ENCODE data around the gene CD180.
A peak's percentile ranks its signal among the peaks of the same experiment; 100 is the strongest.

Gene CD180

DNA sequence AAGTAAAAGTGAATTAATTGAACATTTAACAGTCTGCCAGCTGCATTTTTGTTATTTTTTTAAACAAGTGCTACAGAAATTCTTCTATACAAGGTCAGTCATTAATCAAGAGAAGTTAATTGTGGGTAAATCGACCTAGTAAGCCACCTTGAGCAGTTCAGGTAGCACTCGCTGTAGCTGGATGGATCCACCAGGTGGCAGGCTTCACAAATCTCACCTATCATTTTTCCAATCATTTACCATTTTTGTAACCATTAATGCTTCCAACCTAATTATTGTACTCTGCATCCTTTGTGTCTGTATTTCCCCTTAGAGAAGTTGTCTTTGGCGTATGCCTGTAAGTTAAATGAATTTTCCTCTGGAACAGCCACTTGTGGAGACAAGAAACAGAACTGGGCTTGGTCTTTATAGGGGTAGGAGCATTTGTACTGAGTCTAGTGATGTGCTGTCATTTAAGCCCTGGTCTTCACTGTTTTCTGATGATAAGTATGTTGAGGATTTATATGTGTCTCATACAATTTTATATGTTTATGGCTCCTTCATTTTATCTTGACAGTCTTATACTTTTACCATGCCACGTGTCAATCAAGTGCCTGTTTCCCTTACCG is 39.5 kb downstream of the CD180 start:
- Histone ChIP-seq H3K4ac (ENCODE audit: low read depth in 1 of 2, low read length in 2 of 2) (no peak overlapping the region), H3K27me3 (ENCODE audit: control insufficient read depth in 1 of 2, insufficient read depth in 1 of 2, low read length in 2 of 2) (no peaks in the 10 kb centered on the region), H3K14ac (ENCODE audit: low read length in 2 of 2) (no peak overlapping the region), H4K91ac (ENCODE audit: low read length) (no peak overlapping the region), H3K9ac (ENCODE audit: low read length) (no peak overlapping the region), H2BK12ac (ENCODE audit: low read length in 2 of 2) (peak overlapping the region in 1 of 2 experiments; percentile 21), H3K79me1 (replicated peaks; ENCODE audit: low read length, poor library complexity, severe bottlenecking) (peaks cover 2% of the 10 kb centered on the region), H3K27ac (ENCODE audit: low read length, poor library complexity, severe bottlenecking) (no peak overlapping the region), H3K18ac (ENCODE audit: low read depth in 1 of 2, low read length in 2 of 2) (no peak overlapping the region), H2AFZ (ENCODE audit: low read depth, low read length) (no peak overlapping the region), H2BK5ac (ENCODE audit: low read depth, low read length, poor library complexity, severe bottlenecking) (no peak overlapping the region), H2BK15ac (ENCODE audit: low read depth, poor library complexity, severe bottlenecking) (no peak overlapping the region), H3K23ac (ENCODE audit: low read length in 2 of 2) (no peak overlapping the region), H2BK120ac (ENCODE audit: low read depth, low read length) (no peak overlapping the region), H4K8ac (ENCODE audit: low read length) (no peak overlapping the region), H3K4me3 (ENCODE audit: insufficient read depth in 1 of 2, low read depth in 1 of 2, low read length in 2 of 2) (no peak overlapping the region), H3K4me2 (ENCODE audit: low read length, poor library complexity, severe bottlenecking) (no peak overlapping the region), H3K9me3 (ENCODE audit: control insufficient read depth, low read length) (no peaks in the 10 kb centered on the region), H3K36me3 (ENCODE audit: control insufficient read depth in 1 of 2, insufficient read depth in 2 of 2, low read depth in 1 of 2, low read length in 2 of 2) (peaks cover 6 to 69% of the 10 kb centered on the region in 2 experiments), H3K4me1 (ENCODE audit: control insufficient read depth, insufficient read depth, low read depth, low read length) (no peaks in the 10 kb centered on the region), H2AK5ac (ENCODE audit: low read length, severe bottlenecking) (no peak overlapping the region)
- peak; percentile 38 for DNase-seq
- WGBS, result 69% methylated on average over 4 of the region's 5 CpGs

DNA sequence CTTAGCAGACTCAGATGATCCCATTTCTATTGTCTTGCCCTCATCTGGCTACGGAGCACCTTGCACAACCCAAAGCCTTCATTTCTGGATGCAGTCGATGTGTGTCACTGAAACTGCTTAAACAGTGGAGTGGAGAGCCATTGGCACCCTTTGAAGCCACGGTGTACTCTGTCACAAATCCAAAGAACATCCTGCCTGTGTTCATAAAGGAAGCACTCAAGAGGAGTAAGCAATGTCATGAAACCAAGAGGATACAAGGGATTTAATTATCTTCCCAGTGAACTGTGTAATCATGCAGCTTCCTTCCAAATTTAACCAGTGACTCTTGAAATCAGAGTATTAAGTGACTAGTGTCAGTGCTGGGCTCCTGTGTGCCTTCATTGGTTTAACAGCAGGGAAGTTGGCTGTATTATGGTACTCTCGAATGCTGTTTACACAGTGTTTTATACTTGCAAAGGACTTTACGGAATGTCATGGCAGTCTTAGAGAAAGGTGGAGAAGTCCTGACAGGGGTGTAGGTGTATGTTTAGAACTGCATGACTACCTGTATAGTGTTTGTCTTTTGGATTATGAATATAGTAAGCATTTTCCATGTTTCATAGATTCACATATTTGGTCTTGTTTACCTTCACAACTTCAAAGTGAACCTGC is 41.9 kb downstream of the CD180 start:
- Histone ChIP-seq H2BK12ac (ENCODE audit: low read length in 2 of 2) (no peak overlapping the region), H3K27me3 (ENCODE audit: control insufficient read depth in 1 of 2, insufficient read depth in 1 of 2, low read length in 2 of 2) (no peaks in the 10 kb centered on the region), H4K91ac (ENCODE audit: low read length) (no peak overlapping the region)

DNA sequence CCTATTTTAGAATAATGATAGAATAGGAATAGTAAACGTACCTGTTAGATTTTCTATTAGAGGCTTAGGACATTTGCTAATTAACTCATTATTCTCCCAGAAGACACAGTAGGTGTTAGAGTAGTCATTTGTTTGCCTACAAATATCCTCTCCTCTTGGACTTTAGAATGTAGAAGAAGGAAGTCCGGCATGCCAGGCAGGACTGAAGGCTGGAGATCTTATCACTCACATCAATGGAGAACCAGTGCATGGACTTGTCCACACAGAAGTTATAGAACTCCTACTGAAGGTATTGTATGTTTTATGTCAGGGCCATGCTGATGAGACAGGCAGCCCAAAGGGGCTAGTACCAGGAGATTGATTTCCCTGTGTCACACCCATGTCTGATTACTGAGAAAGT is 43.3 kb downstream of the CD180 start:
- Histone ChIP-seq H3K27me3 (ENCODE audit: control insufficient read depth in 1 of 2, insufficient read depth in 1 of 2, low read length in 2 of 2) (no peaks in the 10 kb centered on the region), H3K18ac (ENCODE audit: low read depth in 1 of 2, low read length in 2 of 2) (no peak overlapping the region), H3K4me2 (ENCODE audit: low read length, poor library complexity, severe bottlenecking) (no peak overlapping the region), H3K23ac (ENCODE audit: low read length in 2 of 2) (no peak overlapping the region), H3K36me3 (ENCODE audit: control insufficient read depth in 1 of 2, insufficient read depth in 2 of 2, low read depth in 1 of 2, low read length in 2 of 2) (peaks cover 11 to 70% of the 10 kb centered on the region in 2 experiments), H3K79me1 (replicated peaks; ENCODE audit: low read length, poor library complexity, severe bottlenecking) (peaks cover 3% of the 10 kb centered on the region), H2BK12ac (ENCODE audit: low read length in 2 of 2) (no peak overlapping the region), H2AK5ac (ENCODE audit: low read length, severe bottlenecking) (no peak overlapping the region), H2BK15ac (ENCODE audit: low read depth, poor library complexity, severe bottlenecking) (no peak overlapping the region), H3K4ac (ENCODE audit: low read depth in 1 of 2, low read length in 2 of 2) (no peak overlapping the region), H2BK5ac (ENCODE audit: low read depth, low read length, poor library complexity, severe bottlenecking) (no peak overlapping the region), H3K27ac (ENCODE audit: low read length, poor library complexity, severe bottlenecking) (no peak overlapping the region), H3K9me3 (ENCODE audit: control insufficient read depth, low read length) (no peaks in the 10 kb centered on the region), H3K9ac (ENCODE audit: low read length) (no peak overlapping the region), H2BK120ac (ENCODE audit: low read depth, low read length) (no peak overlapping the region), H4K8ac (ENCODE audit: low read length) (no peak overlapping the region), H3K4me1 (ENCODE audit: control insufficient read depth, insufficient read depth, low read depth, low read length) (no peaks in the 10 kb centered on the region), H3K14ac (ENCODE audit: low read length in 2 of 2) (no peak overlapping the region), H3K4me3 (ENCODE audit: insufficient read depth in 1 of 2, low read depth in 1 of 2, low read length in 2 of 2) (no peak overlapping the region), H2AFZ (ENCODE audit: low read depth, low read length) (no peak overlapping the region), H4K91ac (ENCODE audit: low read length) (no peak overlapping the region)
- no peak for DNase-seq
- no CpG with 5 or more reads among the region's 2 CpGs for WGBS

More for the DNA sequence above, 41.9 kb downstream of the CD180 start:
- Histone ChIP-seq H3K36me3 (ENCODE audit: control insufficient read depth in 1 of 2, insufficient read depth in 2 of 2, low read depth in 1 of 2, low read length in 2 of 2) (peaks cover 11 to 70% of the 10 kb centered on the region in 2 experiments), H4K8ac (ENCODE audit: low read length) (no peak overlapping the region), H3K79me1 (replicated peaks; ENCODE audit: low read length, poor library complexity, severe bottlenecking) (peaks cover 2% of the 10 kb centered on the region), H3K27ac (ENCODE audit: low read length, poor library complexity, severe bottlenecking) (no peak overlapping the region), H3K18ac (ENCODE audit: low read depth in 1 of 2, low read length in 2 of 2) (no peak overlapping the region), H3K4ac (ENCODE audit: low read depth in 1 of 2, low read length in 2 of 2) (no peak overlapping the region), H3K14ac (ENCODE audit: low read length in 2 of 2) (no peak overlapping the region), H2AK5ac (ENCODE audit: low read length, severe bottlenecking) (no peak overlapping the region), H3K9me3 (ENCODE audit: control insufficient read depth, low read length) (no peaks in the 10 kb centered on the region), H3K9ac (ENCODE audit: low read length) (no peak overlapping the region), H2BK120ac (ENCODE audit: low read depth, low read length) (no peak overlapping the region), H3K4me2 (ENCODE audit: low read length, poor library complexity, severe bottlenecking) (no peak overlapping the region), H3K4me3 (ENCODE audit: insufficient read depth in 1 of 2, low read depth in 1 of 2, low read length in 2 of 2) (no peak overlapping the region), H2BK5ac (ENCODE audit: low read depth, low read length, poor library complexity, severe bottlenecking) (no peak overlapping the region), H3K4me1 (ENCODE audit: control insufficient read depth, insufficient read depth, low read depth, low read length) (no peaks in the 10 kb centered on the region), H3K23ac (ENCODE audit: low read length in 2 of 2) (no peak overlapping the region), H2BK15ac (ENCODE audit: low read depth, poor library complexity, severe bottlenecking) (no peak overlapping the region), H2AFZ (ENCODE audit: low read depth, low read length) (no peak overlapping the region)
- no peak for DNase-seq
- WGBS, result 82% methylated on average over 5 of the region's 5 CpGs

DNA sequence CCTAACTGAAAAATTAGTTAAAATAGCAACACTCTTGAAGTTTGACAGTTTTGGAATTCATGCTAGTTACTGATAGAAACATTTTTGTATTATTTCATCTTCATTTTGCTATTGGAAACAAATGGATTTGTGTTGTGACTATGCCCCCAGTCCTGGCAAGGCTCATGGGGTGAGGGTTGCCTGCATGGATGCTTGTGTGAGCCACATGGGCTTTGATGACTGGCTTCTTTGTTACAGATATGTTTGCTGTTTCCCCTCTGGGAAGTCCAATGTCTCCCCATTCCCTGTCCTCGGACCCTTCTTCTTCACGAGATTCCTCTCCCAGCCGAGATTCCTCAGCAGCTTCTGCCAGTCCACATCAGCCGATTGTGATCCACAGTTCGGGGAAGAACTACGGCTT is 44.2 kb downstream of the CD180 start:
- no peak overlapping the region for H3K4me2 ChIP-seq (ENCODE audit: low read length, poor library complexity, severe bottlenecking)
- no peak overlapping the region for H3K18ac ChIP-seq (ENCODE audit: low read depth in 1 of 2, low read length in 2 of 2)
- no peak overlapping the region for H2AFZ ChIP-seq (ENCODE audit: low read depth, low read length)
- H3K23ac ChIP-seq (ENCODE audit: low read length in 2 of 2), result no peak overlapping the region
- no peak overlapping the region for H3K9ac ChIP-seq (ENCODE audit: low read length)
- DNase-seq, result no peak
- H2BK12ac ChIP-seq (ENCODE audit: low read length in 2 of 2), result no peak overlapping the region
- no peak overlapping the region for H2BK120ac ChIP-seq (ENCODE audit: low read depth, low read length)
- no peak overlapping the region for H4K8ac ChIP-seq (ENCODE audit: low read length)
- no peak overlapping the region for H2BK5ac ChIP-seq (ENCODE audit: low read depth, low read length, poor library complexity, severe bottlenecking)
- H3K79me1 ChIP-seq (replicated peaks; ENCODE audit: low read length, poor library complexity, severe bottlenecking), result peaks cover 3% of the 10 kb centered on the region
- H2BK15ac ChIP-seq (ENCODE audit: low read depth, poor library complexity, severe bottlenecking), result no peak overlapping the region
- H3K4me3 ChIP-seq (ENCODE audit: insufficient read depth in 1 of 2, low read depth in 1 of 2, low read length in 2 of 2), result no peak overlapping the region
- no peak overlapping the region for H3K27ac ChIP-seq (ENCODE audit: low read length, poor library complexity, severe bottlenecking)
- H3K4ac ChIP-seq (ENCODE audit: low read depth in 1 of 2, low read length in 2 of 2), result no peak overlapping the region
- H3K14ac ChIP-seq (ENCODE audit: low read length in 2 of 2), result no peak overlapping the region
- no peaks in the 10 kb centered on the region for H3K9me3 ChIP-seq (ENCODE audit: control insufficient read depth, low read length)
- no peak overlapping the region for H4K91ac ChIP-seq (ENCODE audit: low read length)
- no peak overlapping the region for H2AK5ac ChIP-seq (ENCODE audit: low read length, severe bottlenecking)
- peaks cover 11 to 68% of the 10 kb centered on the region in 2 experiments for H3K36me3 ChIP-seq (ENCODE audit: control insufficient read depth in 1 of 2, insufficient read depth in 2 of 2, low read depth in 1 of 2, low read length in 2 of 2)
- no peaks in the 10 kb centered on the region for H3K27me3 ChIP-seq (ENCODE audit: control insufficient read depth in 1 of 2, insufficient read depth in 1 of 2, low read length in 2 of 2)
- WGBS, result 95% methylated on average over 6 of the region's 6 CpGs
- H3K4me1 ChIP-seq (ENCODE audit: control insufficient read depth, insufficient read depth, low read depth, low read length), result no peaks in the 10 kb centered on the region
